Suprapubic skin (tissue), 4 donors: ENCODE measurements around the gene ZNF420. TPM values are rescaled to one million over a fixed set of nuclear protein-coding genes. Genes with fewer than 3 reads are reported as not detected.

Source experiments
- DNase-seq, 2 donors: peaks; one replicate each; pipeline ENCODE4 v3.0.0-alpha.2; 2019; ENCODE audit warnings: low spot score in 2 of 2
- H3K27ac ChIP-seq: fragments of 200-600 bp; sonication (generic); one replicate; pipeline ENCODE4 v1.5.1; 2019
- H3K27me3 ChIP-seq: fragments of 200-600 bp; sonication (generic); one replicate; pipeline ENCODE4 v1.5.1; 2019
- H3K36me3 ChIP-seq: fragments of 200-600 bp; sonication (generic); one replicate; pipeline ENCODE4 v1.5.1; 2019
- H3K4me1 ChIP-seq: fragments of 200-600 bp; sonication (generic); one replicate; pipeline ENCODE4 v1.5.1; 2019
- H3K4me3 ChIP-seq: fragments of 200-600 bp; sonication (generic); one replicate; pipeline ENCODE4 v1.5.1; 2019; ENCODE audit warnings: mild to moderate bottlenecking
- H3K9me3 ChIP-seq: fragments of 200-600 bp; sonication (generic); one replicate; pipeline ENCODE4 v1.5.1; 2019
- EP300 ChIP-seq: sonication (generic); formaldehyde crosslinking; IDR thresholded peaks from one replicate; pipeline ENCODE4 v1.6.1; 2017; ENCODE audit warnings: antibody characterized with exemption
- POLR2A ChIP-seq, 2 donors: fragments of 450-650 bp; IDR thresholded peaks; one replicate each; pipeline ENCODE4 v1.6.1; 2017; ENCODE audit warnings: antibody characterized with exemption in 2 of 2, mild to moderate bottlenecking in 2 of 2, moderate library complexity in 2 of 2
- POLR2AphosphoS5 ChIP-seq, 3 donors: sonication (generic); formaldehyde crosslinking; IDR thresholded peaks; one replicate each; pipeline ENCODE4 v1.6.1; 2017; ENCODE audit warnings: antibody characterized with exemption in 3 of 3
- WGBS: methylation state at CpG from one replicate; pipeline ENCODE4 v1.1.5; 2018; 5-methylcytosine and 5-hydroxymethylcytosine counted together
- total RNA-seq, 4 donors: library from RNA; depleted of rRNA; stranded (reverse); fragments of >200 nt; gene quantifications; one replicate each; pipeline ENCODE4 v1.1.0, GENCODE V29; 2016
- TF ChIP-seq, protein P1 (sequence below), 2 donors: fragments of 200-600 bp in 1 of 2; fragments of 450-650 bp in 1 of 2; sonication (generic) in 1 of 2; IDR thresholded peaks; one replicate each; pipeline ENCODE4 v1.5.1; 2016 to 2019; ENCODE audit warnings: antibody characterized with exemption in 2 of 2, mild to moderate bottlenecking in 1 of 2, moderate library complexity in 1 of 2

Gene ZNF420
- total RNA-seq, 4 donors from 2014 or later = 3.6 to 8.7 (median 4.9) TPM

DNA sequence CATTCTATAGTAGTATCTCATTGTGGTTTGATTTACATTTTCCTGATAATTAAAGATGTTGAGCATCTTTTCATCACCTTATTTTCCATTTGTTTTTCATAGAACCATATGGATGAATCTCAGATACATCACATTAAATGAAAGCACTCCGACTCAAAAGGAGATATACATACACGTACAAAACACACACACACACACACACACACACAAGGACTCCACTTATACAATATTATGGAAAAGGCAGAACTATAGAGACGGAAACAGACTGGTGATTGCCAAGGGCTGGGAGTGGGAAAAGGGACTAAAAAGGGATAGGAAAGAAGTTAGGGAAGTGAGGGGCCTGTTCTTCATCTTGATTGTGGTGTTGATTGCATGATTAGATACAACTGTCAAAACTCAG is 70.0 kb downstream of the ZNF420 start:
- peaks cover 43% of the 10 kb centered on the region for H3K9me3 ChIP-seq
- 98% methylated on average over 3 of the region's 3 CpGs for WGBS
- TF ChIP-seq, protein P1, sequence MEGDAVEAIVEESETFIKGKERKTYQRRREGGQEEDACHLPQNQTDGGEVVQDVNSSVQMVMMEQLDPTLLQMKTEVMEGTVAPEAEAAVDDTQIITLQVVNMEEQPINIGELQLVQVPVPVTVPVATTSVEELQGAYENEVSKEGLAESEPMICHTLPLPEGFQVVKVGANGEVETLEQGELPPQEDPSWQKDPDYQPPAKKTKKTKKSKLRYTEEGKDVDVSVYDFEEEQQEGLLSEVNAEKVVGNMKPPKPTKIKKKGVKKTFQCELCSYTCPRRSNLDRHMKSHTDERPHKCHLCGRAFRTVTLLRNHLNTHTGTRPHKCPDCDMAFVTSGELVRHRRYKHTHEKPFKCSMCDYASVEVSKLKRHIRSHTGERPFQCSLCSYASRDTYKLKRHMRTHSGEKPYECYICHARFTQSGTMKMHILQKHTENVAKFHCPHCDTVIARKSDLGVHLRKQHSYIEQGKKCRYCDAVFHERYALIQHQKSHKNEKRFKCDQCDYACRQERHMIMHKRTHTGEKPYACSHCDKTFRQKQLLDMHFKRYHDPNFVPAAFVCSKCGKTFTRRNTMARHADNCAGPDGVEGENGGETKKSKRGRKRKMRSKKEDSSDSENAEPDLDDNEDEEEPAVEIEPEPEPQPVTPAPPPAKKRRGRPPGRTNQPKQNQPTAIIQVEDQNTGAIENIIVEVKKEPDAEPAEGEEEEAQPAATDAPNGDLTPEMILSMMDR (IDR thresholded peaks at IDR 0.05) = no peak

DNA sequence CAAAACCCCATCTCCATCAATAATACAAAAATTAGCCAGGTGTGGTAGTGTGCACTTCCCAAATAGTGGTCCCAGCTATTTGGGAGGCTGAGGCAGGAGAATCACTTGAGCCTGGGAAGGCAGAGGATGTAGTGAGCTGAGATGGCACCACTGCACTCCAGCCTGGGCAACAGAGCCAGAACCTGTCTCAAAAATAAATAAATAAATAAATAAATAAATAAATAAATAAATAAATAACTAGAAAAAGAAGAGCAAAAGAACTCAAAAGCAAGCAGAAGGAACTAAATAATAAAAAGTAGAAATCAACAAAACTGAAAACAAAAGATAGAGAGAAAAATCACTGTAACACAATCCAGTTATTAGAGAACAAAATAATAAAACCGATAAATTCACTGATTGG is 81.9 kb downstream of the ZNF420 start:
- DNase-seq = no peak
- Histone ChIP-seq H3K27me3 (no peaks in the 10 kb centered on the region), H3K4me3 (no peak overlapping the region), H3K9me3 (peaks cover 56% of the 10 kb centered on the region), H3K4me1 (no peaks in the 10 kb centered on the region), H3K27ac (no peak overlapping the region), H3K36me3 (peaks cover 81% of the 10 kb centered on the region)
- WGBS = 97% methylated on average over 1 of the region's 1 CpG
- TF ChIP-seq POLR2A (IDR thresholded peaks at IDR 0.05) (no peak), EP300 (no peak), POLR2AphosphoS5 (IDR thresholded peaks at IDR 0.05) (no peak)
- TF ChIP-seq, protein P1 (IDR thresholded peaks at IDR 0.05) = no peak

More for the DNA sequence above, 70.0 kb downstream of the ZNF420 start:
- Histone ChIP-seq H3K27me3 (no peaks in the 10 kb centered on the region), H3K4me3 (no peak overlapping the region), H3K27ac (no peak overlapping the region), H3K4me1 (no peaks in the 10 kb centered on the region), H3K36me3 (peaks cover 29% of the 10 kb centered on the region)
- no peak for DNase-seq

DNA sequence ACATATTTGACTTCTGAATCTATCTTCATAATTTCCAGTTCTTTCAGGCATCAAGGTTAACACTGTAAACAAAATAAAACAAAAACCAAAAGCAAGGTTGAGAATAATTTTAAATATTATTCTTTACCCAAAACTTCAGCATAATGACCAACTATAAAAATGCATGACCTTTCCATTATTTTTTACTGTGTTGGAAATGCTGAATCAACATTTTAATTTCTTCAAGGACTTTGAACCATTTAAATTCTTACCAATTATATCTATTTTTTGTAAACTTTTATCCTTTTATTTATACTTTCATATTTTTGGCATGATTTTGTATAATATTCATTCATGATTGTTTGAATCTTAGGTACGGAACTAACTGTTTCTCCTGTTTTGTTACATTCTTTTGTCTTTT is 87.4 kb downstream of the ZNF420 start:
- 97% methylated on average over 1 of the region's 1 CpG for WGBS

DNA sequence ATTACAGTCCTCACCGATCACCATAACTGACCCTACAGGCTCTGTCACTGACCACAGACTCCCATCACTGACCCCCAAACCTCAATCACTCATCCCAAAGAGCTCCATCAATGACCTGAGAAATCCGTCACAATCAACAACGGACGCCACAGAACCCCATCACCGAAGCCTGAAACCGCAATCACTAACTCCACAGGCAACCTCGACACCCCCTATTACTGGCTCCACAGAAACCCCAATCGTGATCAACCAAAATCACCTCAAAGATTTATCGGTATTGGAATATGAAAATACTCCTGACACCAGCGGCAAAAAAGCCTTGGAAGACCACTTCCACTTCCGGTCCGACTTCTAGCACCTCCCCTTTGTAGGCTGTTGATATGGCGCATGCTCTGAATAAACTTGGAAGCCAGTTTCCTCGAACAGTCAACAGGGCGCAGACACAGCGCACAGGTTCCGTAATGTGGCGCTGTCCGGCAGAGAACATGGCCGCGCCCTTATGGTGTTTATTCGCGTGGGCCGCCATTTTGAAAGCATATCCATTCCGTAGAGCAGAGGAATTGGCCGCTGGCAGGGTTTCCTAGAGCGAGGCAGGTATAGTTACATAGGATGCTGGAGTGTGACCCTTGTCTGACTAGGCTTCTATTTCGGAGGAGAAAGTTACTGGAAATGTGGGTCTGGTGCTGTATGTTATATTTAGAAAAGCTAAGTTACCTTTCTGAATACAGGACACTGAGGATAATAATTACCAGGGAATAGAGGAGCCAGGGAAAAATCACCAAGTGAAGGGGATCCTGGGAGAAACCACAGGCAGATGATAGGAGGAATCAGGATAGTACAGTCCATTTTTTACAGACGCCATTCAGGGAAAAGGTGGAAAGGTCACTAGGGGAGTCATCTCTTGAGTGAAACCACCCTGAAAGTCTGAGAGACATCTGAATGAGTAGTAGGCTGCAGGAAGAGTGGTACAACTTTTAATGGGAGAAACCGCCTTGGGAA is 94.4 kb downstream of the ZNF420 start, which contains the start of gene ZNF585A:
Gene ZNF585A (minus strand): TSS at position 328 of the 999 bp plus-strand sequence. CDS start 2,785 bp downstream, outside the sequence.
- peaks cover 9% of the 10 kb centered on the region for H3K4me1 ChIP-seq
- 4% methylated on average over 30 of the region's 30 CpGs for WGBS
- H3K9me3 ChIP-seq = peaks cover 9% of the 10 kb centered on the region
- no peaks in the 10 kb centered on the region for H3K27me3 ChIP-seq
- TF ChIP-seq POLR2A (IDR thresholded peaks at IDR 0.05) = no peak
- TF ChIP-seq, protein P1 (IDR thresholded peaks at IDR 0.05) = peak in 1 of 2 donors; percentile 16
- peak in 1 of 3 donors; percentile 67 for TF ChIP-seq POLR2AphosphoS5 (IDR thresholded peaks at IDR 0.05)
- no peak for TF ChIP-seq EP300
- peak within 1 kb of the TSS; percentile 52 for H3K27ac ChIP-seq
- peak; percentile 93 for DNase-seq
- H3K36me3 ChIP-seq = peaks cover 29% of the 10 kb centered on the region
- H3K4me3 ChIP-seq = peak within 1 kb of the TSS; percentile 66

More for the DNA sequence above, 87.4 kb downstream of the ZNF420 start:
- H3K9me3 ChIP-seq = peaks cover 37% of the 10 kb centered on the region
- no peaks in the 10 kb centered on the region for H3K27me3 ChIP-seq
- peaks cover 89% of the 10 kb centered on the region for H3K36me3 ChIP-seq
- H3K4me1 ChIP-seq = no peaks in the 10 kb centered on the region
- no peak for TF ChIP-seq POLR2A (IDR thresholded peaks at IDR 0.05)
- TF ChIP-seq, protein P1 (IDR thresholded peaks at IDR 0.05) = no peak
- DNase-seq = no peak
- no peak overlapping the region for H3K4me3 ChIP-seq
- no peak overlapping the region for H3K27ac ChIP-seq

Other genes with a start within 250 kb of the ZNF420 start
- gene ZNF790, start 240.0 kb upstream of the ZNF420 start, total RNA-seq = 1 to 10 TPM; 3.2 to 7.2 (median 3.8) TPM
- gene ZNF345, start 227.6 kb upstream of the ZNF420 start, total RNA-seq = 10 to 100 TPM in 2 of 4 donors, 1 to 10 TPM in 2; 3.5 to 17.0 (median 9.1) TPM
- 1 to 10 TPM; 1.4 to 5.4 (median 3.7) TPM for gene ZNF829, start 162.1 kb upstream of the ZNF420 start, total RNA-seq
- gene ZNF568, start 162.1 kb upstream of the ZNF420 start, total RNA-seq = 1 to 10 TPM; 5.2 to 7.5 (median 6.9) TPM
- gene ZNF585A, start 94.3 kb downstream of the ZNF420 start, total RNA-seq = 1 to 10 TPM; 4.7 to 9.9 (median 6.0) TPM
- gene ZNF585B, start 132.1 kb downstream of the ZNF420 start, total RNA-seq = 10 to 100 TPM in 3 of 4 donors, 1 to 10 TPM in 1; 9.8 to 13.6 (median 11.8) TPM
- gene ZNF383, start 139.8 kb downstream of the ZNF420 start, total RNA-seq = 10 to 100 TPM in 1 of 4 donors, 1 to 10 TPM in 3; 4.9 to 18.4 (median 7.6) TPM